Stimulated activated CD8-positive, alpha-beta memory T cell treated with anti-CD3 and anti-CD28 coated beads, Interleukin-15, amount 100 ng/mL, for 4 hours (primary cell): ENCODE results near the gene SCYGR3.

ENCODE experiments used
- DNase-seq, 2 donors: peaks; one replicate each; pipeline ENCODE4 v3.0.0-alpha.2; 2020; ENCODE audit warnings: low read depth in 2 of 2

Gene SCYGR3

GRCh38 chr2:227614740-227615139 is at the start of gene SCYGR3:
SCYGR3 (minus strand) TSS chr2:227614840; CDS start chr2:227614840, 0 bp downstream.
- no peak for DNase-seq

GRCh38 chr2:227661827-227662226 is 47.2 kb upstream of the SCYGR3 start:
- DNase-seq = no peak

GRCh38 chr2:227661025-227661649 is 46.5 kb upstream of the SCYGR3 start:
- no peak for DNase-seq

- no peak for DNase-seq
Measured at GRCh38 chr2:227657199-227657845, 42.7 kb upstream of the SCYGR3 start.

GRCh38 chr2:227655454-227655853 is 40.8 kb upstream of the SCYGR3 start:
- no peak for DNase-seq

- no peak for DNase-seq
Measured at GRCh38 chr2:227654426-227654825, 39.8 kb upstream of the SCYGR3 start.

- DNase-seq = no peak
Measured at GRCh38 chr2:227653419-227653818, 38.8 kb upstream of the SCYGR3 start.

GRCh38 chr2:227643990-227644551 is 29.4 kb upstream of the SCYGR3 start:
- no peak for DNase-seq

- no peak for DNase-seq
Measured at GRCh38 chr2:227642656-227643055, 28.0 kb upstream of the SCYGR3 start.

GRCh38 chr2:227634201-227634600 is 19.6 kb upstream of the SCYGR3 start:
- no peak for DNase-seq

- DNase-seq = no peak
Measured at GRCh38 chr2:227632827-227633226, 18.2 kb upstream of the SCYGR3 start.

- no peak for DNase-seq
Measured at GRCh38 chr2:227630322-227630721, 15.7 kb upstream of the SCYGR3 start.

- no peak for DNase-seq
Measured at GRCh38 chr2:227629435-227629834, 14.8 kb upstream of the SCYGR3 start.

GRCh38 chr2:227627769-227628168 is 13.1 kb upstream of the SCYGR3 start:
- DNase-seq = no peak

- no peak for DNase-seq
Measured at GRCh38 chr2:227626580-227627151, 12.0 kb upstream of the SCYGR3 start.

GRCh38 chr2:227625420-227625819 is 10.8 kb upstream of the SCYGR3 start:
- no peak for DNase-seq

GRCh38 chr2:227623226-227623625 is 8.6 kb upstream of the SCYGR3 start:
- DNase-seq = no peak

- no peak for DNase-seq
Measured at GRCh38 chr2:227617316-227618230, 2.9 kb upstream of the SCYGR3 start, which contains the start of gene SCYGR4. SCYGR4 (plus strand) TSS chr2:227617498; CDS start chr2:227617498, 0 bp downstream.

- DNase-seq = no peak
Measured at GRCh38 chr2:227616631-227617030, 2.0 kb upstream of the SCYGR3 start.

- no peak for DNase-seq
Measured at GRCh38 chr2:227615906-227616305, 1.3 kb upstream of the SCYGR3 start.

- no peak for DNase-seq
Measured at GRCh38 chr2:227615181-227615580, 541 bp upstream of the SCYGR3 start.

GRCh38 chr2:227614246-227614645 is 394 bp downstream of the SCYGR3 start:
- DNase-seq = no peak
